ENCODE results near the gene SDK1. TPM values are rescaled to one million over a fixed set of nuclear protein-coding genes. Genes with fewer than 3 reads are reported as not detected.

Gene SDK1
- polyA plus RNA-seq, 2 of the 4 experiments (the other 2 are of a cell fraction) = 0.12 to 0.28 TPM

GRCh38 chr7:4268040-4268965 lies 967.3 kb downstream of the SDK1 start:
- Histone ChIP-seq H3K4me1 (no peaks in the 10 kb centered on the region), H3K27ac (no peak overlapping the region), H3K9me3 (no peaks in the 10 kb centered on the region), H3K4me2 (no peak overlapping the region), H3K4me3 (no peak overlapping the region)
- ATAC-seq = no peak
- FAIRE-seq = no peak
- DNase-seq (ENCODE audit: low read depth in 1 of 2, low spot score in 1 of 2) = no peak
- ChIA-PET POLR2A (no interaction called here), CTCF (interaction anchor here (0.6 kb wide), 1 partner anchor 489 kb away, joined by 4 read pairs; no protein-coding TSS in a partner anchor)
- 52% methylated on average over 24 of the region's 34 CpGs for WGBS (ENCODE audit: missing lambda C conversion rate)
- TF ChIP-seq ESRRA (IDR thresholded peaks at IDR 0.05; ENCODE audit: borderline replicate concordance, low read length) (no peak), RCOR1 (IDR thresholded peaks at IDR 0.05; ENCODE audit: low read depth, low read length) (no peak), SMC3 (IDR thresholded peaks at IDR 0.05) (no peak), MAX (IDR thresholded peaks at IDR 0.05) (no peak), JUN (IDR thresholded peaks at IDR 0.05) (no peak), BHLHE40 (IDR thresholded peaks at IDR 0.05; ENCODE audit: low read depth, low read length) (no peak), POLR2A (IDR thresholded peaks at IDR 0.05; ENCODE audit: low read length) (no peak)

- ChIA-PET POLR2A (no interaction called here), CTCF (no interaction called here)
- Histone ChIP-seq H3K9me3 (no peaks in the 10 kb centered on the region), H3K4me3 (no peak overlapping the region), H3K4me2 (no peak overlapping the region), H3K27ac (no peak overlapping the region), H3K4me1 (no peaks in the 10 kb centered on the region)
- ATAC-seq (no peak), DNase-seq (ENCODE audit: low read depth in 1 of 2, low spot score in 1 of 2) (no peak), FAIRE-seq (no peak)
- no peak for TF ChIP-seq ELK1 (IDR thresholded peaks at IDR 0.05; ENCODE audit: low read depth, low read length)
- no peak for TF ChIP-seq RCOR1 (IDR thresholded peaks at IDR 0.05; ENCODE audit: low read depth, low read length)
- no peak for TF ChIP-seq MAZ (IDR thresholded peaks at IDR 0.05; ENCODE audit: borderline replicate concordance, low read depth, low read length)
- TF ChIP-seq JUN (IDR thresholded peaks at IDR 0.05) = no peak
- no peak for TF ChIP-seq NR3C1 (IDR thresholded peaks at IDR 0.05)
- WGBS (ENCODE audit: missing lambda C conversion rate) = 53% methylated on average over 8 of the region's 9 CpGs
Observed at GRCh38 chr7:4269086-4269485, 968.0 kb downstream of the SDK1 start.

- ATAC-seq = no peak
- no peak overlapping the region for H3K4me3 ChIP-seq
Observed at GRCh38 chr7:4269746-4270145, 968.7 kb downstream of the SDK1 start.

More at GRCh38 chr7:4269746-4270145, 968.7 kb downstream of the SDK1 start:
- Histone ChIP-seq H3K4me1 (no peaks in the 10 kb centered on the region), H3K27ac (no peak overlapping the region), H3K4me2 (no peak overlapping the region), H3K9me3 (no peaks in the 10 kb centered on the region)
- TF ChIP-seq JUNB (IDR thresholded peaks at IDR 0.05) (no peak), RARB (CRISPR knock-in tag; IDR thresholded peaks at IDR 0.05) (no peak), CBX8 (IDR thresholded peaks at IDR 0.05) (no peak), JUN (IDR thresholded peaks at IDR 0.05) (no peak), POLR2AphosphoS2 (conservative IDR thresholded peaks at IDR 0.05; ENCODE audit: low read length) (no peak), HMGXB4 (CRISPR knock-in tag; IDR thresholded peaks at IDR 0.05; ENCODE audit: borderline replicate concordance) (no peak), ATOH8 (CRISPR knock-in tag; IDR thresholded peaks at IDR 0.05; ENCODE audit: low read depth) (no peak), HOXA7 (CRISPR knock-in tag; IDR thresholded peaks at IDR 0.05) (no peak), NPAS2 (CRISPR knock-in tag; IDR thresholded peaks at IDR 0.05; ENCODE audit: borderline replicate concordance) (no peak), ZC3H11A (IDR thresholded peaks at IDR 0.05) (no peak), HES2 (IDR thresholded peaks at IDR 0.05) (no peak), ELK1 (IDR thresholded peaks at IDR 0.05; ENCODE audit: low read depth, low read length) (no peak), BHLHE40 (IDR thresholded peaks at IDR 0.05; ENCODE audit: low read depth, low read length) (no peak), CEBPB (IDR thresholded peaks at IDR 0.05) (no peak)
- WGBS (ENCODE audit: missing lambda C conversion rate) = 35% methylated on average over 7 of the region's 11 CpGs
- ChIA-PET POLR2A (no interaction called here), CTCF (no interaction called here)
- DNase-seq (ENCODE audit: low read depth in 1 of 2, low spot score in 1 of 2) (no peak), FAIRE-seq (no peak)

Measured in A549 (cell line).